PC-9 (cell line): ENCODE measurements around the gene ACACA. TPM values are rescaled to one million over a fixed set of nuclear protein-coding genes. Genes with fewer than 3 reads are reported as not detected.

Source experiments
- BruUV-seq: library from RNA; stranded (reverse); fragments of 400-500 nt; replicated peaks from 2 replicates; lab custom pipeline; 2021; lab: Mats Ljungman, UMichigan
- CTCF ChIA-PET: fragments of 300-600 bp; sonication (Branson Sonifier 250); formaldehyde crosslinking; loops from one replicate; lab custom pipeline; 2022; ENCODE audit warnings: antibody characterized with exemption; lab: Charles Lee
- POLR2A ChIA-PET: fragments of 300-600 bp; sonication (Branson Sonifier 250); formaldehyde crosslinking; loops from one replicate; lab custom pipeline; 2022; ENCODE audit warnings: antibody characterized with exemption; ENCODE audit not compliant: unreplicated experiment; lab: Charles Lee
- DNase-seq, 2 experiments: peaks; one replicate each; pipeline versions ENCODE4 v3.0.0 to v3.0.0-alpha.2; 2015 to 2022; ENCODE audit warnings: mixed read lengths in 1 of 2
- H2AFZ ChIP-seq: fragments of 200-600 bp; sonication (generic); 2 replicates; pipeline ENCODE4 v1.8.1; 2017; ENCODE audit warnings: antibody characterized with exemption
- H3F3A ChIP-seq: fragments of 200-600 bp; sonication (generic); 2 replicates; pipeline ENCODE4 v1.8.1; 2017; ENCODE audit warnings: antibody characterized with exemption, mild to moderate bottlenecking, low read depth; ENCODE audit not compliant: insufficient read depth
- H3K27ac ChIP-seq: fragments of 200-600 bp; sonication (generic); 2 replicates; pipeline ENCODE4 v1.6.1; 2016; ENCODE audit warnings: mixed run types
- H3K27me3 ChIP-seq: fragments of 200-600 bp; sonication (generic); 2 replicates; pipeline ENCODE4 v1.6.1; 2016; ENCODE audit warnings: low read depth, mixed run types; ENCODE audit not compliant: insufficient read depth
- H3K36me3 ChIP-seq: fragments of 200-600 bp; sonication (generic); 2 replicates; pipeline ENCODE4 v1.6.1; 2016; ENCODE audit warnings: low read depth, mixed run types
- H3K4me1 ChIP-seq: fragments of 200-600 bp; sonication (generic); replicated peaks from 2 replicates; pipeline ENCODE4 v1.6.1; 2016; ENCODE audit warnings: mixed run types; ENCODE audit not compliant: insufficient read depth
- H3K4me2 ChIP-seq: fragments of 200-600 bp; sonication (generic); 2 replicates; pipeline ENCODE4 v1.6.1; 2017; ENCODE audit warnings: mixed run types
- H3K4me3 ChIP-seq: fragments of 200-600 bp; sonication (generic); 2 replicates; pipeline ENCODE4 v1.6.1; 2016; ENCODE audit warnings: mixed run types
- H3K79me2 ChIP-seq: fragments of 200-600 bp; sonication (generic); 2 replicates; pipeline ENCODE4 v1.6.1; 2017; ENCODE audit warnings: low read depth, mixed run types
- H3K9me2 ChIP-seq: fragments of 200-600 bp; sonication (generic); 2 replicates; pipeline ENCODE4 v1.8.1; 2017; ENCODE audit warnings: mild to moderate bottlenecking; ENCODE audit not compliant: insufficient read depth
- H3K9me3 ChIP-seq: fragments of 200-600 bp; sonication (generic); 2 replicates; pipeline ENCODE4 v1.8.1; 2016; ENCODE audit warnings: low read depth; ENCODE audit not compliant: insufficient read depth
- H4K20me1 ChIP-seq: fragments of 200-600 bp; sonication (generic); 2 replicates; pipeline ENCODE4 v1.8.1; 2017; ENCODE audit not compliant: insufficient read depth
- EZH2 ChIP-seq: fragments of 200-600 bp; sonication (generic); IDR thresholded peaks from 2 replicates; pipeline ENCODE4 v1.8.0; 2017; ENCODE audit warnings: antibody characterized with exemption, low read depth
- intact Hi-C: fragments of 100-400 bp; cut with micrococcal nuclease; formaldehyde crosslinking; loops from one replicate; pipeline ENCODE4 v1.10.0; 2022; ENCODE audit not compliant: unreplicated experiment
- total RNA-seq: library from RNA; stranded (reverse); gene quantifications from 2 replicates; pipeline ENCODE4 v1.2.3, GENCODE V29; 2021
- TF ChIP-seq, protein P1 (sequence below): fragments of 200-600 bp; sonication (generic); conservative IDR thresholded peaks from 2 replicates; pipeline ENCODE4 v1.6.1; 2017; ENCODE audit warnings: mixed run types, antibody characterized with exemption, mild to moderate bottlenecking, moderate library complexity

ACACA gene
- total RNA-seq, 1 experiment from 2014 or later = 185 TPM

DNA sequence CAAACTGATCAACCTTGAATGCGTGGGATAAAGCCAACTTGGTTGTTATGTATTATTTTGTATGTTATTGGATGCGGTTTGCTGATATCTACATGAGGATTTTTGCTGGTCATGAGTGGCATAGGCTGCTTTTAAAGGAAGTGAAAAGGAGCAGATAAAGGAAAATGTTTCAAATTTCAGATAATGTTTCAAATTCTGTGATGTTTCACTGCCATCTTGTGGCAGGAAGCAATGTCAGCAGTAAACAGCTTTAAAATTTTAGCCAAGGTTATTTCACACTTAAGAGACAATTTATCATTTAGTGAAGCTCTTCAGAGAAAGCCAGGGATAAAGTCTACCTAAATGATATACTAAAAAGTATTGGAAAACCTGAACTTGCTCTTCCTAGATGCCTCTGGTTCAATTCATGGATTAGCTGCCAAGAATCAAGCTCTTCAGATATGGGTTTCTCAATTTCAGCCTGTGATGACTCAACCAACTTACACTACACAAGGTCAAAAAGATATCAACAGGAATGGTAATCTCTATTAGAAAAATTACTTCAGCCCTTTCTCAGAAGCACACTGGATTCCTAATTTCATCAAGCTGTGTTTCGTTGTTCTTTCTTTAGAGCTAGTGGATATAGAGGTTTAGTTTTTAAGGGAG, 166.8 kb downstream of the ACACA start:
- ChIA-PET CTCF (no interaction called here), POLR2A (interaction anchor here (0.6 kb wide), 1 partner anchor 32 kb away, joined by 5 read pairs; no protein-coding TSS in a partner anchor)
- BruUV-seq = no TSS peak
- H3K9me3 ChIP-seq = no peaks in the 10 kb centered on the region
- TF ChIP-seq EZH2 = no peak
- TF ChIP-seq, protein P1, sequence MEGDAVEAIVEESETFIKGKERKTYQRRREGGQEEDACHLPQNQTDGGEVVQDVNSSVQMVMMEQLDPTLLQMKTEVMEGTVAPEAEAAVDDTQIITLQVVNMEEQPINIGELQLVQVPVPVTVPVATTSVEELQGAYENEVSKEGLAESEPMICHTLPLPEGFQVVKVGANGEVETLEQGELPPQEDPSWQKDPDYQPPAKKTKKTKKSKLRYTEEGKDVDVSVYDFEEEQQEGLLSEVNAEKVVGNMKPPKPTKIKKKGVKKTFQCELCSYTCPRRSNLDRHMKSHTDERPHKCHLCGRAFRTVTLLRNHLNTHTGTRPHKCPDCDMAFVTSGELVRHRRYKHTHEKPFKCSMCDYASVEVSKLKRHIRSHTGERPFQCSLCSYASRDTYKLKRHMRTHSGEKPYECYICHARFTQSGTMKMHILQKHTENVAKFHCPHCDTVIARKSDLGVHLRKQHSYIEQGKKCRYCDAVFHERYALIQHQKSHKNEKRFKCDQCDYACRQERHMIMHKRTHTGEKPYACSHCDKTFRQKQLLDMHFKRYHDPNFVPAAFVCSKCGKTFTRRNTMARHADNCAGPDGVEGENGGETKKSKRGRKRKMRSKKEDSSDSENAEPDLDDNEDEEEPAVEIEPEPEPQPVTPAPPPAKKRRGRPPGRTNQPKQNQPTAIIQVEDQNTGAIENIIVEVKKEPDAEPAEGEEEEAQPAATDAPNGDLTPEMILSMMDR = peak; percentile 76
- H3K4me1 ChIP-seq = no peaks in the 10 kb centered on the region
- H3K9me2 ChIP-seq = no peaks in the 10 kb centered on the region
- intact Hi-C loops = loop anchor here (5.0 kb wide), 1 partner anchor 613 kb away; no protein-coding TSS in a partner anchor
- DNase-seq = no peak
- H3K79me2 ChIP-seq = no peaks in the 10 kb centered on the region
- no peak overlapping the region for H3K4me3 ChIP-seq
- H4K20me1 ChIP-seq = peaks cover 12% of the 10 kb centered on the region; the same call in 1 of the 2 replicates
- H2AFZ ChIP-seq = no peak overlapping the region
- H3K36me3 ChIP-seq = peaks cover 43% of the 10 kb centered on the region
- H3K27ac ChIP-seq = no peak overlapping the region
- H3K27me3 ChIP-seq = no peaks in the 10 kb centered on the region
- no peak overlapping the region for H3K4me2 ChIP-seq
- peaks cover 30% of the 10 kb centered on the region for H3F3A ChIP-seq

DNA sequence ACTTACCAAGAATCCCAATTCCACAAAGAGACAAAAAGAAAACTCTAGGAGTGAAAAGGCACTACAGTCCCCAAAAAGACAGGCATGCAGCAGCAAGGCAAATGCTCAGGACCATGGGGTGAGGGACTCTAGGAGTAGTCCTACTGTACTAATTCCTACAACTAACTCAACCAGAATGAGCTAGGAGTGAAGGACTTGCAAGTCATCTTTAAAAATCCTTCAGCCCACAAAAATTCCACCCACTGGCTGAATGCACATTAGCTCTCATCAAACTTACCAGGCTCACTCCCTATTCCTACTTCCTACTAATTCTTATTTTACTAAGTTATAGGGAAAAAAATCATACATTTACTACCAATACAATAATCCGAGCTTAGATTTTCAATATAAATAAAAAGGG, 172.5 kb downstream of the ACACA start:
- no peaks in the 10 kb centered on the region for H3K27me3 ChIP-seq
- no peak for DNase-seq
- no peaks in the 10 kb centered on the region for H3K9me2 ChIP-seq
- no peaks in the 10 kb centered on the region; the same call in 1 of the 2 replicates for H4K20me1 ChIP-seq
- no peak overlapping the region for H3K4me3 ChIP-seq
- no peak overlapping the region for H3K27ac ChIP-seq
- H2AFZ ChIP-seq = no peak overlapping the region
- intact Hi-C loops = no loop called here
- peaks cover 32% of the 10 kb centered on the region; the same call in 1 of the 2 replicates for H3F3A ChIP-seq
- no peak overlapping the region for H3K4me2 ChIP-seq
- TF ChIP-seq EZH2 = no peak
- TF ChIP-seq, protein P1 = no peak
- H3K79me2 ChIP-seq = no peaks in the 10 kb centered on the region
- BruUV-seq = no TSS peak
- POLR2A ChIA-PET = interaction anchor here (0.7 kb wide), 1 partner anchor 251 kb away, joined by 3 read pairs; no protein-coding TSS in a partner anchor
- H3K4me1 ChIP-seq = no peaks in the 10 kb centered on the region
- peaks cover 54% of the 10 kb centered on the region for H3K36me3 ChIP-seq
- CTCF ChIA-PET = interaction anchor here (0.6 kb wide), 2 partner anchors 22 to 43 kb away, joined by 3 to 16 read pairs; no protein-coding TSS in a partner anchor
- no peaks in the 10 kb centered on the region for H3K9me3 ChIP-seq

DNA sequence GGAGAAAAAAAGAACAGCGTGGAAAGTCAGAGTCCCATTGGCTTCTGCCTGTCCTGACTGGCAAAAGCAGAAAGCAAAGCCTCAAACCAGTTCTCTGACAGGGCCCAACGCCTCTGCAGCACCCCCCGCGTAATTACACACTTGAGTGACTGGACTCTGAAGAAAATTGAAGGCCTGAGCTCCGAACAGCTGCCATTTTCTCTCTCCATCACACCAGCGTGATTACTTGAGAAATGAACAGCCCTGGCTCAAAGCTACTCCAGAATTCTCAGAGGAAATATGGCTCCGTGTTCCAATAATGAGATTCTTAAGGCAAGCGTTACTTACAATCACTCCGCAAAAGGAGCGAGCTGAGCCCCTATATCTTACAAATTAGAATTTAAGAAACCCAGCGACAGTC, 173.6 kb downstream of the ACACA start:
- no peak overlapping the region for H3K27ac ChIP-seq
- no peak for TF ChIP-seq EZH2
- TF ChIP-seq, protein P1 = no peak
- H3K27me3 ChIP-seq = no peaks in the 10 kb centered on the region
- H3K4me1 ChIP-seq = no peaks in the 10 kb centered on the region
- peaks cover 3% of the 10 kb centered on the region; the same call in 1 of the 2 replicates for H4K20me1 ChIP-seq
- CTCF ChIA-PET = no interaction called here
- POLR2A ChIA-PET = no interaction called here
- no peak overlapping the region for H2AFZ ChIP-seq
- peaks cover 39% of the 10 kb centered on the region; the same call in 1 of the 2 replicates for H3F3A ChIP-seq
- H3K4me2 ChIP-seq = no peak overlapping the region
- no peak for DNase-seq
- no peaks in the 10 kb centered on the region for H3K9me2 ChIP-seq
- H3K9me3 ChIP-seq = no peaks in the 10 kb centered on the region
- BruUV-seq = no TSS peak
- H3K36me3 ChIP-seq = peaks cover 52% of the 10 kb centered on the region
- intact Hi-C loops = no loop called here
- no peak overlapping the region for H3K4me3 ChIP-seq
- no peaks in the 10 kb centered on the region for H3K79me2 ChIP-seq
